ENCODE measurements around the gene SLC13A5. TPM values are rescaled to one million over a fixed set of nuclear protein-coding genes. Genes with fewer than 3 reads are reported as not detected.

The SLC13A5 gene
- total and polyA plus RNA-seq, 9 of the 15 experiments (the other 6 are each of a cell fraction or from before 2014, with no cell fraction given): 0.04 TPM; not detected in 8

GRCh38 chr17:6683081-6683684 lies 30.0 kb downstream of the SLC13A5 start:
- Histone ChIP-seq H3K27me3 (ENCODE audit: control insufficient read depth in 2 of 2, insufficient read depth in 2 of 2, low read length in 2 of 2) (peaks cover 10 to 42% of the 10 kb centered on the region in 2 experiments; a peak in 4 of 5 replicates), H3K4me2 (ENCODE audit: insufficient read depth, low read length) (no peak overlapping the region), H3K4me3 (no peak overlapping the region), H2AFZ (ENCODE audit: low read depth, low read length) (no peak overlapping the region), H3K9me3 (replicated peaks; ENCODE audit: control insufficient read depth, insufficient read depth, low read depth, low read length) (no peaks in the 10 kb centered on the region), H3K27ac (ENCODE audit: extremely low read depth, low read depth, low read length) (no peak overlapping the region), H4K20me1 (replicated peaks; ENCODE audit: control insufficient read depth, insufficient read depth, low read length) (no peaks in the 10 kb centered on the region), H3K36me3 (ENCODE audit: control insufficient read depth, insufficient read depth, low read length) (no peaks in the 10 kb centered on the region), H3K9ac (ENCODE audit: insufficient read depth in 1 of 2, low read depth in 2 of 2, low read length in 2 of 2) (no peak overlapping the region), H3K9me1 (ENCODE audit: control insufficient read depth, insufficient read depth, low read length) (no peaks in the 10 kb centered on the region), H3K4me1 (replicated peaks in 1 of 2; ENCODE audit: control insufficient read depth in 2 of 2, insufficient read depth in 2 of 2, low read length in 2 of 2) (no peaks in the 10 kb centered on the region), H3K79me2 (ENCODE audit: control insufficient read depth, insufficient read depth, low read length) (no peaks in the 10 kb centered on the region)
- in situ Hi-C loops (cut with MboI) (no loop called here), intact Hi-C loops (cut with micrococcal nuclease) (no loop called here)
- TF ChIP-seq MIER1 (IDR thresholded peaks at IDR 0.05; ENCODE audit: low read depth): no peak
- no peak for TF ChIP-seq HMBOX1 (IDR thresholded peaks at IDR 0.05)
- FAIRE-seq (no peak), DNase-seq (ENCODE audit: extremely low read depth in 1 of 4, low spot score in 3 of 4) (no peak), ATAC-seq (no peak)
- POLR2A ChIA-PET: interaction anchor here (0.6 kb wide), 1 partner anchor 976 kb away, joined by 3 read pairs; no protein-coding TSS in a partner anchor
- BruUV-seq (replicated peaks): no TSS peak
- CTCF ChIA-PET (ENCODE audit: low intra/inter-chr PET ratio): no interaction called here
- 11% methylated on average over 1 of the region's 3 CpGs for WGBS (ENCODE audit: insufficient coverage, low coverage, missing lambda C conversion rate)

DNA sequence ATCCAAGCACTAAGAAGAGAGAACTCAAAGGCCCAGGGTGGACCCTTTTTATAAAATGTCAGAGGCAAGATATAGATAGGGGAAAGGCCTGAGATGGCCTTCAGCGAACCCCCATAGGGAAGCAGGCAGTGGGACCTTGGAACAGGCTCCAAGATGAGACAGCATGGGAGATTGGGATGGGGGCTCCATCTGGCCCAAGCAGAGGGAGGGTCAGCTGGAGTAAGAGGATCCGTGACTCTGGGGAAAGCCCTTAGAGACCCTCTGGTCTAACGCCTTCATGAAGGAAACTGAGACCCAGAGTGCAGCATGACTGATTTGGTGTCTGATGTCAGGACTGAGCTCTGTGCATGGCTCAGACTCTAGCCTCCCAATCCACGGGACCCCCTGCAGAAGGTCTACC lies 30.8 kb downstream of the SLC13A5 start:
- in situ Hi-C loops (cut with MboI): no loop called here
- no peak for FAIRE-seq
- BruUV-seq (replicated peaks): no TSS peak

More for the DNA sequence above, 30.8 kb downstream of the SLC13A5 start:
- intact Hi-C loops (cut with micrococcal nuclease): no loop called here
- Histone ChIP-seq H3K27ac (ENCODE audit: extremely low read depth, low read depth, low read length) (no peak overlapping the region), H3K4me1 (replicated peaks in 1 of 2; ENCODE audit: control insufficient read depth in 2 of 2, insufficient read depth in 2 of 2, low read length in 2 of 2) (no peaks in the 10 kb centered on the region), H3K4me3 (no peak overlapping the region), H3K4me2 (ENCODE audit: insufficient read depth, low read length) (no peak overlapping the region), H2AFZ (ENCODE audit: low read depth, low read length) (no peak overlapping the region), H3K9me3 (replicated peaks; ENCODE audit: control insufficient read depth, insufficient read depth, low read depth, low read length) (no peaks in the 10 kb centered on the region), H3K79me2 (ENCODE audit: control insufficient read depth, insufficient read depth, low read length) (no peaks in the 10 kb centered on the region), H4K20me1 (replicated peaks; ENCODE audit: control insufficient read depth, insufficient read depth, low read length) (no peaks in the 10 kb centered on the region), H3K9ac (ENCODE audit: insufficient read depth in 1 of 2, low read depth in 2 of 2, low read length in 2 of 2) (no peak overlapping the region), H3K27me3 (ENCODE audit: control insufficient read depth in 2 of 2, insufficient read depth in 2 of 2, low read length in 2 of 2) (peaks cover 13 to 46% of the 10 kb centered on the region in 2 experiments; a peak in 4 of 5 replicates), H3K9me1 (ENCODE audit: control insufficient read depth, insufficient read depth, low read length) (no peaks in the 10 kb centered on the region), H3K36me3 (ENCODE audit: control insufficient read depth, insufficient read depth, low read length) (no peaks in the 10 kb centered on the region)
- ATAC-seq (no peak), DNase-seq (ENCODE audit: extremely low read depth in 1 of 4, low spot score in 3 of 4) (no peak)
- WGBS (ENCODE audit: insufficient coverage, low coverage, missing lambda C conversion rate): 4% methylated on average over 4 of the region's 4 CpGs
- TF ChIP-seq CHCHD3 (CRISPR knock-in tag; IDR thresholded peaks at IDR 0.05): no peak
- POLR2A ChIA-PET: interaction anchor here (0.6 kb wide), 1 partner anchor 975 kb away, joined by 3 read pairs; no protein-coding TSS in a partner anchor
- CTCF ChIA-PET (ENCODE audit: low intra/inter-chr PET ratio): no interaction called here
